ENCODE measurements around the gene RFNG.
A peak's percentile ranks its signal among the peaks of the same experiment; 100 is the strongest.

The RFNG gene, protein sequence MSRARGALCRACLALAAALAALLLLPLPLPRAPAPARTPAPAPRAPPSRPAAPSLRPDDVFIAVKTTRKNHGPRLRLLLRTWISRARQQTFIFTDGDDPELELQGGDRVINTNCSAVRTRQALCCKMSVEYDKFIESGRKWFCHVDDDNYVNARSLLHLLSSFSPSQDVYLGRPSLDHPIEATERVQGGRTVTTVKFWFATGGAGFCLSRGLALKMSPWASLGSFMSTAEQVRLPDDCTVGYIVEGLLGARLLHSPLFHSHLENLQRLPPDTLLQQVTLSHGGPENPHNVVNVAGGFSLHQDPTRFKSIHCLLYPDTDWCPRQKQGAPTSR

DNA sequence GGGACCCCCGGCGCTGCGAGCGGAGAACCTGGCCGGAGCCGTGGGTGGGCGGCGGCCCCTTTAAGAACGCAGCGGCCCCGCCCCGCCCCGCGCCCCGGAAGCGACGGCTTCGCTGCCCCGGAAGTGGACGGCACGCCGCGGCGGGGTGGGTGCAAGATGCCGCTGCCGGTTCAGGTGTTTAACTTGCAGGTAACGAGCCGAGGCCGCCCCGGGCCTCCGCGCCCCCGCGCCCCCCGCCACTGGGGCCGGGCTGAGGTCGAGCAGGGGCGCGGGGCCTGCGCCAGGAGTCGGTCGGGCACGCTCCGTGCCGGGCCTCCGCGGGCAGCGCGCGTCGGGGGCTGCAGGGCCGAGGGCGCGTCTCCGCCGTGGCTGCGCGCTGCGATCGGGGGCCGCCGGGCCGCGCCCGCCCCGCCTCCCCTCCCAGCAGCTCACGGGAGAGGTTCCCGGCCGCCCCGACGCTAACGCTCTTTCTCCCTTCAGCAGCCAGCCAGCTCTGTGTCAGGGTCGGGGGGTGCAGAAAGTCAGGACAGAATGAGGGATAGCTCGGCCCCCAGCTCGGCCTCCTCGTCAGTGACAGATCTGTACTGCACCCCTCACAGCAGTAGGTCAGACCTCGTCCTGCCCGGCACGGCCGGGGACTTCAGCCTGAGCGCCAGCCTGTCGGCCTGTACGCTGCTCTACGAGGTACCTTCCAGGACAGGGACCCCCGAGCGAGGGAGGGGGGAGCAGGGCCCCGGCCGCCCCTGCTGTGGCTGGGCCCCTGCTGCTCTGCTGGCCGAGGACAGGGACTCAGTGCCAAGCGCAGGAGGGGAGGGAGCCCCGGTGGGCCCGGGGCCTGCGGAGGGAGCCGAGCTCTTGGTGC is at the start of gene RFNG, which contains the start of gene GPS1:
Gene RFNG (minus strand): TSS at position 36 of the 862 bp plus-strand sequence. CDS start 45 bp downstream, outside the sequence.
Gene GPS1 (plus strand): TSS at position 123 of the 862 bp plus-strand sequence. CDS start 34 bp downstream, at position 157.
- DNase-seq = peak; percentile 33

DNA sequence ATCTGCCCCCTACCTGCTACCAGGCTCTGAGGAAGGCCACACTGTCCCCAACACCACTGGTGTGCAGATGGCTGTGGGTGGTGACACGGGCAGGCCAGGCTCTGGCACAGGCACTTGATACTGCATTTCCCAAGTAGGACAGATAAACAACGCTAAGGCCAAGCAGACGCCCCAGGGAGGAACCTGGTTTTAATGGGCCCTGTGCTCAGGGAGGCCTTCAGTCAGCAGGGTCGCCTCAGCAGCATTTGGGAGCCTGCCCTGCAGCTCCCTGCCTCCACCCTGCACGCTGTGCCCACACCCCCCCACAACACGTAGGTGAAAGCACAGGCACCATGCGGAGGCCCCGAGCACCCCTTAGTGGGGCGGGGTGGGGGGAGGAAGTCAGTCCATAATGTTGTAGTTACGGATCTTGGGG is 49.7 kb upstream of the RFNG start:
- no peak for DNase-seq

DNA sequence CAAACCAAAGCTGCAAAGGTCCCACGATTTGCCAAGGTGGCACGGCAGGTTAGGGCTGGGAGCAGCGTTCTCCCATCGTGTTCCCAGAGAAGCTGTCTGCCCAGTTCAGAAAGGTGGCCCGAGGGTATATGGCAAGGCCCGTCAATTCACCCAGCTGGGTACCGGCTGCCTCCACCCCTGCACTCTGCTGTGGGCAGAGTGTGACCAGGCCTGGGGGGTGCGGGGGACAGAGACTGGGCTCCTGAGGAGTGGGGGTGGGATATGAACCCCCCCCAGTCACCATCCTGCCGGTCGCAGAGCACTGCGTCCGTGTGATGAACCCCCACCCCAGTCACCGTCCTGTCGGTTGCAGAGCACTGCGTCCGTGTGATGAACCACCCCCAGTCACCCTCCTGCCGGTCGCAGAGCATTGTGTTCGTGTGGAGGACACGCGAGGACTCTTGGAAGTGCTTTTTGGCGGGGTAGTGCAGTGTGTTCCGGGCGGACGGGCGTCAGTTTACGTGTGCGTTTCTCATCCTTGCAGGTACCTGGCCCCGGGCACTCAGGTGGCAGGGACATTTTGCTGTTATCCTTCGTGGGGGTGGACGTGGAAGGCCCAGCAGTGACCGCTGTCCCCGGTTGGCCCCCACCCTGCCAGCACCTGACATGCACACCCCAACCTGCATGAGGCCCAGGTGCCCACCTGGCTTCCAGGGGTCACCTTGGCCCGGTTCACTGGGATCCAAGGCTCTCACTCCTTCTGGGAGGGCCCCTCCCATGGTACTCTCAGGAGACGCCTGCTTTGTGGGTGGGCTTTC is 49.1 kb upstream of the RFNG start:
- no peak for DNase-seq

DNA sequence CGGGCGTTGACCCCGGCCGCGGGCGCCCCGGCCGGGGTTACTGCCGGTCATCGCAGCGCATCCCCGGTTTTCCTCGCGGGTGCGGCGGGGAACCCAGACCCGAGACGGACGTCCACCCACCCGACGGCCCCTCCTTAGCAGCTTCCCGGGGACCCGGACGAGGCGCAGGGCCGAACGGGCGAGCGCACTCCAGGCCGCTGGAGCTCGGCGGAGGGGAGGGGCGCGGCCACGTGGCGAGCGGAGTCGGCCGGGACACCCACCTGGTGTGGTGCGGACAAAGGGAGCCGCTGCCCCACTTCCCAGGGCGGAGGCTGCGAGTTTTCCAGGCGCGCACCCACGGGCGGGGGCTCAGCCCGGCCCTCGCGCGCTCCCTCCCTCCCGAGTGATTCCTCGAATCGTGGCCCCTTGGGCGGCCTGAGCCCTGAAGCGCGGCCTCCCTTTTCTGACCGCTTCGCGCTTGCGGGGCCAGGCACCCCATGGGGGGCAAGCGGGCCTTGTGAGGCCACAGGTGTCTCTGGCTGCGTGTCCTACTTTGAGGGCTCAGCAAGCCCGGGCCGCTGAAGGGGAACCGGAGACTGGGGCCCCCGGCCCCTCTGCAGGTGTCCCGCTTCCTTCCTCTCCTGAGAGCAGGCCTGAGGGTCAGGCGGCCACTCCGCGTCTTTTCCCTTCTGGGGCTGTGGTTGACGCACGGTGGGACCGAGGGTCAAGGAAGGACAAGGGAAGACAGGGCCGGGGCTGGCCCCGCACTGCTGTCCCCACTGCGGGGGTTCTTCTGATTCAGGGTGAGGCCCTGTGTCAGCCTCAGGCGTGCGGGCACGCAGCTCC is 47.5 kb upstream of the RFNG start:
- no peak for DNase-seq

DNA sequence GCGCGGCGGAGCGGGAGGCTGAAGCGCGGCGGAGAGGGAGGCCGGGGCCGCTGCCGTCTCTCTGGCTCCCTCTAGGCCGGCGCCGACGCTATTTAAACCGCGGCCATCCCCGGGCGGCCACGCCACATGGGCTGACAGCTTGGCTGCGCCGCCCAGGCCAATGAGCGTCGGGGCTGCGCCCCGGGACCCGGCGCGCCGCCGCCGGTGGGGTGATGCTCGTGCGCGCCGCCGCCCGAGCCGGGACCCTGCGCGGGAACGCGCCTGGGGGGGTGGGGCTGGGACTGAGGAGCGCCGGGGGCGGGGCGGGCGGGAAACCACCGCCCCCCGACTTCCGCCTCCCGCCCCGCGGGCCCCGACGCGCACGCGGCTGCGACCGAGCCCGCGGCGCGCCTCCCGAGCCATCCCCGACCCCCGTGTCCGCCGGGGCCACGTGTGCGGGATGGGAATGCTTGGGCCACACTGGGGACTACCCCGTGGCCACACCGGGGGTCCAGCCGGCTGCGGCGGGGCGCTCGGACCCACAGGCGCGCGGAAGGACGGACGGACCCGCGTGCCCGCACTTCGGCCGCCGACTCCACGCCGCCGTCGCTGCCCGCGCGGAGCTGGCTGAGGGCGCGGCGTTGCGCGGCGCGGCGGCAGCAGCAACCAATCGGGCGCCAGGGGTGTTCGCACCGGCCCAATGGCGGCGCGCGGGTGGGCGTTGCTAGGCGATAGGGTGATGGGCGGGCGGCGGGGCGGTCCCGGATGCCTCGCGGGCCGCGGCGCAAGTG is 46.7 kb upstream of the RFNG start, which contains the start of gene FASN:
Gene FASN (minus strand): TSS at position 68 of the 770 bp plus-strand sequence. CDS start 1,791 bp downstream, outside the sequence.
- peak; percentile 93 for DNase-seq

DNA sequence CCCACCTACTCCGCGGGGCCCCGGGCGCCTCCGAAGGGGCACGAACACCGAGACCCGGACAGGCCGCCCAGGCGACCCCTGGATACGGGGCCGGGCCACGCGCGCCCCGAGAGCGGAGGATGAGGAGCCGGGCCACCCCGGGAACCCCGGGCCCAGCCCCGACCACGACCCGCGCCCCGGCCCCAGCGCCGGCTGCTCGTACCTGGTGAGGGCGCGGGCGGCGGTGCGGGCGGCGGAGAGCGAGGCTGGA is 46.2 kb upstream of the RFNG start:
- DNase-seq = no peak

DNA sequence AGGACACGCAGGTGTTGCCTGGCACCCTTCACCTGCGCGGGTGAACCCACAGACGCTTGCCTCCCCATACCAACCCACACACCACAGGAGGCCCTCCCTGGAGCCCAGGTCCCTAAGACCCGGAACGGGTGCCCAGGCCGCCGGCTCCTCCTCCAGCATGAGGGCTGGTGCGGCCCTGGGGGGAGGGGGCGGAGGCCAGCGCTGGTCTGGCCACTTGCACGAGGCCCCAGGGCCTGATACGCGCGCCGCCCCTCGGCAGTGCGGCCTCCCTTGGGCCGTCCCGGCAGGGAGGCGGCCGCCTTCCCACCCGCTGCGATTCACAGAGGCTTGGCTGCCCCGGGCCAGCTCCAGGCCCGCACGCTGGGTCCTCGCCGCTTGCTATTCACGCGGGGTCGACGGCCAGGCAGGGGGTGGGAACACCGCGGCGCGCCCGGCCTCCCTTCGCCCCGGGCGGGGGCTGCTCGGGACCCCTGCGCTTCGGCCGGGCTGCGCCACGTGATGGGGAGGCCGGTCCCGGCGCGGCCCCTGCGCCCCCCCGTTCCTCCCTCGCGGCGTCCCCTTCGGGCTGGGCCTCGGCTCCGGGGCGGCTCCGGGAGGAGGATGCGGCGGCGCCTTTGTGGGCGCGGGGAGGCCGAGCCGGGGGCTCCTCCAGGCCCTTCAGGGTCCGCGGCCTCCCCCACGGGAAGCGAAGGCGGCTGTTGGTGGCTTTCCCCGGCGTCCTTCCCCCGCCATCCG is 45.7 kb upstream of the RFNG start:
- DNase-seq = no peak

DNA sequence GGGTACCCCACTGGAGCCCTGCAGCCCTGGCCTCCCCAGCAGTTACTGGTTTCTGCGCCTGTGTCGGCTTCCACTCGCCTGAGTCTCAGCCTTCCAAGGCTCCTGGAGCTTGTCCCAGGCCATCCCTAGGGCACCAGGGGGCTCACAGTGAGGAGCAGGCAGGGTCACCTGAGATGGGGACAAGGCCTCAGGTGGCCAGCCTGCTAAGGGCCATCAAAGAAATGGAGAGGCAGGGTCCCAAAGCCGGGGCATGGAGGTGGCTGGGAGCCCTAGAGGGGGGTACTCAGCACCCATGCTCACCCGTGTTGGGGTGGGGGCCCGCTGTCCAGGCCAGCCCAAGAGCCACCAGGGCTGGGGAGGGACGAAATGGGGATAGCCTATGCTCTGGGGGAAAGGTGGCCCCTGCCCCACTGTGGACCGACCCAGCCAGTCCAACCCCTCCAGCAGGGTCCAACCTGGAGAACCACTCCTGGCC is 45.1 kb upstream of the RFNG start:
- DNase-seq = no peak

DNA sequence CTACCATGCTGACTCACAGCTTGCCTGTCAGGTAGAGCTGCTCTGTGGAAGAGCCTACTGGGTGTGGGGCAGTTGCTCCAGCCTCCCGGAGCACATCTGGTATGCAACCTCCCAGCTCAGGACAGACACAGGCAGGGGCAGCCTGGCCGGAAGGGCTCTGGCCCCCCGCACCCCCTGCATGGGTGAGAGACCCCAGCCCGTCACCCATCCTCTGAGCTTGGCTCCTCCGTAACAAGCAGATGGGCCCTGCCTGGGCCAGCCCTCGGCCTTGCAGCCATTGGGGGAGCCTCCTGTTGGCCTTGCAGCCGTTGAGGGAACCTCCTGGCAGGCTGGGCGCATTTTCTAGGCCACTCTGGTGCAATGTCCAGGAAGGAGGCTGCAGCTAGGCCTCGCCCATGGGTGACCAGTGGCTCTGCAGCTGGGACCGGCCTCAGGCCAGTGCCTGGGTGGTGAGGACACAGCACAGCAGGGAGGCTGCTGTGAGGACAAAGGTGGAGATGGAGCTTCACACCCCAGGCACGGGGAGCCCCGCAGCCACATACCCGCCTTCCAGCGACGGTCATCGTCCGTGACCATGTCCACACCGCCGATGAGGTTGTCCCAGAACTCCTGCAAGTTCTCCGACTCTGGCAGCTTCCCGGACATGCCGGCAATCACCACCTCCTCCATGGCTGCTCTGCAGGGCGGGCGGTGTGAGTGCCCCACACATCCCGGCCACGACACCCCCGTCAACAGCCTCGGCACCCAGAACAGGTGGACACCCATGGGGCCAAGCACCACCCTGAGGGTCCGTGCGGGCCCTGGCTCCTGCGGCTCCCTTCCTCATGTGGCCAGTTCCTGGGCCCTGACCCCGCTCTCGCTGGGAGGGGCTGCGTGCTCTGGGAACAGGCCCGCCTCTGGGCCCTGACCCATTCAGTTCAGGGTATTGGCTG is 44.4 kb upstream of the RFNG start:
- DNase-seq = no peak

DNA sequence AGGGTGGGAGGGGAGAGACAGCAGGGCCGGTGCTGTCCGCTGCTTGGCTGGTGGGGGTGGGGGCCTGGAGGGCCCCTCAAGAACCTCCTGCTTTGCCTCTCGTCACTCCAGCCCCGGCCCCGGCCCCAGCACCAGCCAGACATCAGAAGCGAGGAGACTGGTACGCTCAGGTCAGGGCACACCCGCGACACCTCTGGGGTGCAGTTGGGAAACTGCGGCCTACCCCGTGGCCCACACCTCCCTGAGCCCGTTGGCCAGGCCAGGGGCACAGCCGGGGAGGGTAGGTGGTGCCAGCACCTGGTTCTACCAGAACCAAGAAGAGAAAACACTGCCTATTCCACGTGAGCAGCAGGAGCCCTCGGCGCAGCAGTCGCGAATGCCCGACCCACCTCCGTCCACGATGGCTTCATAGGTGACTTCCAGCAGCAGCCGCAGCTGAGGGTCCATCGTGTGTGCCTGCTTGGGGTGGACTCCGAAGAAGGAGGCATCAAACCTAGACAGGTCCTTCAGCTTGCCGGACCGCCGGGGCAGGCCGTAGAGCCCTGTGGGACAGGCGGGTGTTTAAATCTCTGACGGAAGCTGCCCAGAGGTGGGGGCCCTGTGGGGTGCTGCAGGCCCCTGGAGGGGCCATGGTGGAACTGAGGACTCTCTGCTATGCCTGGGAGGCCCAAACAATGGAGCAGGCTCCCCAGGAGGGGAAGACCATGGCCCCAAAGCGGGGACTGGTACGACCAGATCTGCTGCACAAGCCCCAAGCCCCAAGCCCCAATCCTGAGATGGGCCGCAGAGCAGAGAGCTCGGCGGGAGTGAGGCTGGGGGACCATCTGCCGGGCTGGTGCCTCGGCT is 43.5 kb upstream of the RFNG start:
- DNase-seq = no peak

DNA sequence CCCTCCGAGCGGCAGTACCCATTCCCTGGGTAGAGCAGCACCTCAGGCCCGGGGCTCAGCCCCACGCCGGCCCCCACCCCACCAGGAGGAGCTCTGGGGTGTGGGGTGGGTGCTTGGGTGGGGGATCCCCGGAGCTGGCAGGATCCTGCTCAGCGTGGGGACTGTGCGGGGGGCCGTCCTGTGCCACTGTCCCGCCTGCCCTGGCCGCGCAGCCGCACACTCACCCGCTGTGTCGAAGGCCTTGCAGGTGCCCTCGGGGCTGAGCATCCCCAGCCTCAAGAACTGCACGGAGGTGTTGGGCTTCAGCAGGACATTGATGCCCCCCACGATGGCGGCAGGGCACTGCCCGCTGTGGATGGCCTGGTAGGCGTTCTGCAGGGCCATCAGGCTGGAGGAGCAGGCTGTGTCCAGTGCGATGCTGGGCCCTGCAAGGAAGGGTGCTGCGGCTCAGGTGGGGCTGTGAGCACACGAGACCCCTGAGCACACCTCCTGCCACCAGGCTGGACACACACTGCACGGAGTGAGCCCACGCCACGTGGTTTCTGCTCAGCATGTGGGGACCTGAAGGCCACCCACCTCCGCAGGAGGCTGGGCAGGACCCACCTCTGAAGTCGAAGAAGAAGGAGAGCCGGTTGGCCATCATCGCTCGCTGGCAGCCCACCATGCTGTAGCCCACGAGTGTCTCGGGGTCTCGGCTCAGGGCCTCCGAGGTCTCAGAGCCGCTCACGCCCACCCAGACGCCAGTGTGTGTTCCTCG is 41.6 kb upstream of the RFNG start:
- DNase-seq = no peak

DNA sequence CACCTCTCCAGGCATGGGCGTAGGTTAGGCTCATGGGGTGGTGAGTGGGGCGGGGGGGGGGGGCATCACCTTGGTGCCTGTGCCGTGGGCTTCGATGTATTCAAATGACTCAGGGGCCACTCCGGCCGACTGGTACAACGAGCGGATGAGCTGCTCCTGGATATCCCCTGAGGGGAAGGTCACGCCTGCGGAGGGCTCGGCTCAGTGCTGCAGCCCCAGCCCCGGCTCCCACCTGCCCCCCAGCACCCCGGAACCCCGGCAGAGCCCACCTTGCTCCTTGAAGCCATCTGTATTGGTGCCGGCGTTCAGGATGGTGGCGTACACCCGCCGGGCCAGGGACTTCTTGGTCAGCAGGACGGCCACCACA is 41.0 kb upstream of the RFNG start:
- no peak for DNase-seq

DNA sequence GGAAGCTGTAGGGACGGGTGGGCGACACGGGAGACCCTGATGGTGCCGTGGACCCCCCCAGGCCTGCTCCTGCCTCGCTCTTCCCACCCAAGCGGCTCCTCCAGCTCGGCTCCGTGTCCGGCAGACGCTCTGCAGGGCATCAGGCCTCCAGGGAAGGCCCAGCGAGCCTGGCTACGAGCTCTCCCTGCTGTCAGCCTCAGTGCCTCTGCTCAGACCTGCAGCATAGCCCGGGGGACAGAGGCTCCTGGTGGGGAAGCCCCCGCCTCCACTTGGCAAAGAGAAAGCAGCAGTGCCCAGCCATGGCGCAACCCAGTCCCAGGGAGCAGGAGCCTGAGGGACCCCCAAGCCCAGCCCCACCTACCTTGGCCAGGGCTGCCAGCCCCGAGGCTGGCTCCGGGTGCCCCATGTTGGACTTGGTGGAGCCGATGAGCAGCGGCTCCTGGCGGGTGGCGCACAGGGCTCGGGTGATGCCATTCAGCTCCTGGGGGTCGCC is 40.5 kb upstream of the RFNG start:
- DNase-seq = no peak

DNA sequence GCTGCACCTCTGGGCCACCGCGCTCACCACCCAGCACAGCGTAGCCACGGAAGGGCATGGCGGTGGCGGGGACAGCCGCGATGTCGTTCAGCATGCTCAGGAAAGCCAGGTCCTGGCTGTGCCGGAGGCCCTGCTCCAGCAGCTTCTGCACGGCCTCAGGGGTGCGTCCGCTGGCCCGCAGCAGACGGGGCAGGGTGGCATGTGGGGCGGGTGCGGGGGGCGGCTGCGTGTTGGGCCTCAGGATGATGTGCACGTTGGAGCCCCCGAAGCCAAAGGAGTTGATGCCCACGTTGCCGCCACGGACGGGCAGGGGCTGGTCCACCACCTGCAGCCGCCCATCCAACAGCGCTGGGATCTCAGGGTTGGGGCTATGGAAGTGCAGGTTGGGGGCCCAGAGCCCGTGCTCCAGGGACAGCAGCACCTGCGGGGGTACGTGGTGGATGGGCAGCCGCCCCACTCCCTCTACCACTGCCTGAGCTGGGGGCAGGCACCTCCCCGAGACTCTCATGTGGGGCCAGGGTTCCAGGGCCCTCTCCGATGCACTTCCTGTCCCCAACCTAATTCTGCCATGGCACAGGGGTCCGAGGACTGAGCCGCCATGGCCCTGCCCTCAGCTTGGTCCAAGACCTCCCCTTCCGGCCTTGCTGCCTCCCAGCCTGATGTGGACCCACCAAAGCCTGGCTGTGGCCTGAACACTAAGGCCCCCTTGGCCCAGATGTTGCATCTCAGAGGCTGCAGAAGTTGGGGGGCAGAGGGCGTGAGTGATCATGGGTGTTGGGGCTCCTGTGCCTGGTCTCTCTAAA is 39.9 kb upstream of the RFNG start:
- DNase-seq = no peak

DNA sequence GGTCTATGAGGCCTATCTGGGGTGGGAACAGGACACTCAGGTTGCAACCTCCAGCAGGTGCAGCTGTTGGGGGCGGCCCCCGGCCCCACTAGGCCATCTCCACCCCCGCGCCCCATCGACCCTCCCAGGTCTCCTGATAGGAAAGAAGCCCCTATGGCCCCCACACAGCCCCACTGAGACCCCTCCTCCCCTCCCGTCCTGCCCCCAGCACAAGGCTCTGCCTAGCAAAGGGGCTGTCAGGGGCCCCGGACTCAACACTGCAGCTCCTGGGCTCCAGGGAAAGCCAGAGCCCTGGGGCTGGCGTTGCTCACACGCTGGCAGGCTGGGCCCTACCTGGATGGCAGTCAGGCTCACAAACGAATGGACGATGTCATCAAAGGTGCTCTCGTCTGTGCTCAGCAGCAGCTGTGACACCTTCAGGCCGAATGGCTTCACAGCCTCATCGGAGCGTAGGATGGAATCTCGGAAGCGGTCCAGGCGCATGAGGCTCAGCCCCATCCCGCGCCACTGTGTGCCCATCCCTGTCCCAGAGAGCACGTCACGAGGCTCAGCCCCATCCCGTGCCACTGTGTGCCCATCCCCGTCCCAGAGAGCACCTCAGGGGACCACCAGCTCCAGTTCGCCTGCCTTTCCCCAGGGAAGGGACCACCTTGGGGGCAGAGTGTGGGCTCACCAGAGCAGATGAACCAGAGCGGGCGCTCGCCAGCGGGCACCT is 39.1 kb upstream of the RFNG start:
- no peak for DNase-seq

Measured in KG1 (cell line).